Activated CD8-positive, alpha-beta memory T cell treated with anti-CD3 and anti-CD28 coated beads for 4 hours (primary cell): ENCODE results near the gene PYCR2.
"Not testable (repeated sequence)": the region's sequence is repeated elsewhere in the genome, so short reads cannot be mapped to it uniquely, and the experiment has no call there.

Experiments
- DNase-seq, 2 donors: peaks; one replicate each; pipeline ENCODE4 v3.0.0-alpha.2; 2020; ENCODE audit warnings: low read depth in 2 of 2

Gene PYCR2

GRCh38 chr1:225923692-225924555 lies at the start of gene PYCR2:
Gene PYCR2, minus strand, starts transcription at chr1:225924250. Its CDS starts 140 bp downstream, at chr1:225924110.
- peak; percentile 86 for DNase-seq

- no peak for DNase-seq
Observed at GRCh38 chr1:225973158-225973557, 49.1 kb upstream of the PYCR2 start.

GRCh38 chr1:225972344-225973152 lies 48.5 kb upstream of the PYCR2 start:
- no peak for DNase-seq

- not testable (repeated sequence) for DNase-seq
Observed at GRCh38 chr1:225970592-225971157, 46.6 kb upstream of the PYCR2 start.

GRCh38 chr1:225969751-225970150 lies 45.7 kb upstream of the PYCR2 start:
- not testable (repeated sequence) for DNase-seq

- DNase-seq: no peak
Observed at GRCh38 chr1:225965231-225965630, 41.2 kb upstream of the PYCR2 start.

- no peak for DNase-seq
Observed at GRCh38 chr1:225963735-225964530, 39.9 kb upstream of the PYCR2 start.

- DNase-seq: peak; percentile 13 to 30
Observed at GRCh38 chr1:225962440-225962975, 38.5 kb upstream of the PYCR2 start.

GRCh38 chr1:225961659-225962439 lies 37.8 kb upstream of the PYCR2 start:
- no peak for DNase-seq

- no peak for DNase-seq
Observed at GRCh38 chr1:225958041-225958440, 34.0 kb upstream of the PYCR2 start.

GRCh38 chr1:225954753-225955152 lies 30.7 kb upstream of the PYCR2 start:
- DNase-seq: no peak

- no peak for DNase-seq
Observed at GRCh38 chr1:225953315-225953714, 29.3 kb upstream of the PYCR2 start.

- no peak for DNase-seq
Observed at GRCh38 chr1:225950905-225951497, 27.0 kb upstream of the PYCR2 start.

- no peak for DNase-seq
Observed at GRCh38 chr1:225949041-225949440, 25.0 kb upstream of the PYCR2 start.

GRCh38 chr1:225946803-225947202 lies 22.8 kb upstream of the PYCR2 start:
- DNase-seq: no peak

- DNase-seq: no peak
Observed at GRCh38 chr1:225946082-225946620, 22.1 kb upstream of the PYCR2 start.

- no peak for DNase-seq
Observed at GRCh38 chr1:225945564-225945963, 21.5 kb upstream of the PYCR2 start.

GRCh38 chr1:225944951-225945350 lies 20.9 kb upstream of the PYCR2 start:
- no peak for DNase-seq

- DNase-seq: no peak
Observed at GRCh38 chr1:225944387-225944786, 20.3 kb upstream of the PYCR2 start.

- DNase-seq: no peak
Observed at GRCh38 chr1:225943582-225943981, 19.5 kb upstream of the PYCR2 start.
